ENCODE data around the gene RBFOX2. TPM values are rescaled to one million over a fixed set of nuclear protein-coding genes. Genes with fewer than 3 reads are reported as not detected.

RBFOX2 gene
- total and polyA plus RNA-seq, 2 donors (not counting 1 experiment from before 2014, with no cell fraction given): 173 to 190 TPM

DNA sequence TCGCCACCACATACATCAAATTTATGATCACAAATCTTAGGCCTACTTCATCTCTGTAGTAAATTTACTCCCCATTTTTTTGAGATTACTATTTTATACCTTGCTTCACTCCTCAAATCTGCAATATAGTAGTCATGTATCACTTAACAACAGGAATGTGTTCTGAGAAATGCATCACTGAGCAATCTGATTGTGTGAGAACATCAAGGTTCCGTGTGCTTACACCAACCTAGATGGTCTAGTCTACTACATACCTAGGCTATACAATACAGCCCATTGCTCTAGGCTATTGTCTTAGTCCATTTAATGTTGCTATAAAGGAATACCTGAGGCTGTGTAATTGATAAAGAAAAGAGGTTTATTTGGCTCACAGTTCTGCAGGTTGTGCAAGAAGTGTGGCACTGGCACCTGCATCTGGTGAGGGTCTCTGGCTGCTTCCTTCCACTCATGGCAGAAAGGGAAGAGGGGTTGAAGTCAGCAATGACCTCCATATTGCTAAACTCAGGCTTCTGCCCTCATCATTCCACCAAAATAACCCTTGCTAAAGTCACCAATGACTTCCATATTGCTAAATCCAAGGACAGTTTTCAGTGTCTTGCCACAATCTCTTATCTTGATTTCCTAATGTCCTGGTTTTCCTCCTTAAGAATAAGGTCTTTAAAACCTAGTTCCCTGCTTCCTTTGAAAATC, 140.3 kb downstream of the RBFOX2 start:
- H3K4me1 ChIP-seq (ENCODE audit: control insufficient read depth, extremely low read depth, insufficient read depth, low read length): peaks cover 4% of the 10 kb centered on the region
- H3K27ac ChIP-seq (ENCODE audit: insufficient read depth, low read length): no peak overlapping the region
- H4K20me1 ChIP-seq (ENCODE audit: control insufficient read depth, extremely low read depth, insufficient read depth, low read length): no peaks in the 10 kb centered on the region
- no peaks in the 10 kb centered on the region for H3K36me3 ChIP-seq (ENCODE audit: control insufficient read depth, insufficient read depth, low read length)
- DNase-seq (ENCODE audit: low read depth in 2 of 2): peak in 1 of 2 donors; percentile 50
- H2AFZ ChIP-seq (ENCODE audit: low read length): no peak overlapping the region
- H3K4me2 ChIP-seq (ENCODE audit: extremely low read depth, insufficient read depth, low read length): no peak overlapping the region
- TF ChIP-seq, protein P1, sequence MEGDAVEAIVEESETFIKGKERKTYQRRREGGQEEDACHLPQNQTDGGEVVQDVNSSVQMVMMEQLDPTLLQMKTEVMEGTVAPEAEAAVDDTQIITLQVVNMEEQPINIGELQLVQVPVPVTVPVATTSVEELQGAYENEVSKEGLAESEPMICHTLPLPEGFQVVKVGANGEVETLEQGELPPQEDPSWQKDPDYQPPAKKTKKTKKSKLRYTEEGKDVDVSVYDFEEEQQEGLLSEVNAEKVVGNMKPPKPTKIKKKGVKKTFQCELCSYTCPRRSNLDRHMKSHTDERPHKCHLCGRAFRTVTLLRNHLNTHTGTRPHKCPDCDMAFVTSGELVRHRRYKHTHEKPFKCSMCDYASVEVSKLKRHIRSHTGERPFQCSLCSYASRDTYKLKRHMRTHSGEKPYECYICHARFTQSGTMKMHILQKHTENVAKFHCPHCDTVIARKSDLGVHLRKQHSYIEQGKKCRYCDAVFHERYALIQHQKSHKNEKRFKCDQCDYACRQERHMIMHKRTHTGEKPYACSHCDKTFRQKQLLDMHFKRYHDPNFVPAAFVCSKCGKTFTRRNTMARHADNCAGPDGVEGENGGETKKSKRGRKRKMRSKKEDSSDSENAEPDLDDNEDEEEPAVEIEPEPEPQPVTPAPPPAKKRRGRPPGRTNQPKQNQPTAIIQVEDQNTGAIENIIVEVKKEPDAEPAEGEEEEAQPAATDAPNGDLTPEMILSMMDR (conservative IDR thresholded peaks at IDR 0.05 in 1 of 2, IDR thresholded peaks at IDR 0.05 in 1 of 2; ENCODE audit: low read depth in 1 of 2, low read length in 2 of 2): no peak
- no peak for TF ChIP-seq EZH2 (IDR thresholded peaks at IDR 0.05; ENCODE audit: low read length, missing control alignments)
- H3K9ac ChIP-seq (ENCODE audit: insufficient read depth, low read length): no peak overlapping the region
- H3K79me2 ChIP-seq (ENCODE audit: control insufficient read depth, insufficient read depth, low read length): peaks cover 38% of the 10 kb centered on the region
- no peak overlapping the region for H3K4me3 ChIP-seq (replicated peaks in 1 of 4; ENCODE audit: control extremely low read depth in 1 of 4, insufficient read depth in 1 of 4, low read depth in 3 of 4, low read length in 4 of 4)
- no peaks in the 10 kb centered on the region for H3K27me3 ChIP-seq (ENCODE audit: control insufficient read depth, insufficient read depth, low read length)
- H3K9me3 ChIP-seq (ENCODE audit: control insufficient read depth, insufficient read depth, low read depth, low read length): no peaks in the 10 kb centered on the region

DNA sequence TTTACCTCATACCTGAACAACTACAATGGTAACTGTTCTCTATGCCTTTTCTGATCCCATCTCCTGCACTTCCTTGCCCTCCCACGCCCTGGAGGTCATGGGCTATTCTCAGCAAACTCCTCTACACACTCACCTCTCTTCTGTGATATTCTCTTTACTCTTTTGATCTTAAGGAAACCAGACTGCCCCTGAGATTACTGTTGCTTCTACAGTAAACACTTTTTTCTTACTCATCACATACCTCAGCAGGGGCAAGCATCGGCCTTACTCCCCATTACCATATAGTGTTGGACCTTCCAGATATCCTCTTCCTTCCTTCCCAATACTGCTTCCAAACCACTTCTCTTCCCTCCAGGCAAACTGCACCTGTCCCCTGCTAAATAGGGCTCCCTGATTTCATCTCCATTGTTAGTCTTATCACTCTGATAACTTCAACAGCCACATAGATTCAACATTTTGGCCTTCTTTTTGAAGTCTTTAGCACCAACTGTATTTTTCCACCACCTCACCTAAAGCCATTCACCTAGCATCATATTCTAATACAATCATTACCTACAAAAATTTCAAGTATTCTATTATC, 141.2 kb downstream of the RBFOX2 start:
- Histone ChIP-seq H3K4me2 (ENCODE audit: extremely low read depth, insufficient read depth, low read length) (no peak overlapping the region), H2AFZ (ENCODE audit: low read length) (no peak overlapping the region), H3K4me1 (ENCODE audit: control insufficient read depth, extremely low read depth, insufficient read depth, low read length) (peaks cover 9% of the 10 kb centered on the region), H3K36me3 (ENCODE audit: control insufficient read depth, insufficient read depth, low read length) (no peaks in the 10 kb centered on the region), H3K27ac (ENCODE audit: insufficient read depth, low read length) (no peak overlapping the region), H4K20me1 (ENCODE audit: control insufficient read depth, extremely low read depth, insufficient read depth, low read length) (no peaks in the 10 kb centered on the region), H3K79me2 (ENCODE audit: control insufficient read depth, insufficient read depth, low read length) (peaks cover 34% of the 10 kb centered on the region), H3K9me3 (ENCODE audit: control insufficient read depth, insufficient read depth, low read depth, low read length) (no peaks in the 10 kb centered on the region), H3K9ac (ENCODE audit: insufficient read depth, low read length) (no peak overlapping the region), H3K4me3 (replicated peaks in 1 of 4; ENCODE audit: control extremely low read depth in 1 of 4, insufficient read depth in 1 of 4, low read depth in 3 of 4, low read length in 4 of 4) (no peak overlapping the region), H3K27me3 (ENCODE audit: control insufficient read depth, insufficient read depth, low read length) (no peaks in the 10 kb centered on the region)
- peak in 1 of 2 donors; percentile 65 for DNase-seq (ENCODE audit: low read depth in 2 of 2)
- no peak for TF ChIP-seq EZH2 (IDR thresholded peaks at IDR 0.05; ENCODE audit: low read length, missing control alignments)
- TF ChIP-seq, protein P1 (conservative IDR thresholded peaks at IDR 0.05 in 1 of 2, IDR thresholded peaks at IDR 0.05 in 1 of 2; ENCODE audit: low read depth in 1 of 2, low read length in 2 of 2): no peak

DNA sequence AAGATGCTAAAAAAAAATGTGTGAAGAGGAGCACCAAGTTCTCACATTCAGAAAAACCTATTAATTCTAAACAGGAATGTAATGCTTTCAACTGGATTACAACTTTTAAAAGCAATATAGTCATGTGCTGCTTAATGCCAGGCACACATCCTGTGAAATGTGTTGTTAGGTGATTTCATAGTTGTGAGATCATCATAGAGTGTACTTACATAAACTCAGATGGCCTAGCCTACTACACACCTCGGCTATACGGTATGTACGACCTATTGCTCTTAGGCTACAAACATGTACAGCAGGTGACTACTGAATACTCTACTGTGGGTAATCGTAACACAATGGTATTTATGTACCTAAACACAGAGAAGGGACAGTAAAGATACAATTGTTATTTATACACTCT, 142.3 kb downstream of the RBFOX2 start:
- no peaks in the 10 kb centered on the region for H4K20me1 ChIP-seq (ENCODE audit: control insufficient read depth, extremely low read depth, insufficient read depth, low read length)
- H3K27me3 ChIP-seq (ENCODE audit: control insufficient read depth, insufficient read depth, low read length): no peaks in the 10 kb centered on the region
- no peak overlapping the region for H3K4me2 ChIP-seq (ENCODE audit: extremely low read depth, insufficient read depth, low read length)
- H3K4me1 ChIP-seq (ENCODE audit: control insufficient read depth, extremely low read depth, insufficient read depth, low read length): peaks cover 11% of the 10 kb centered on the region
- H3K9ac ChIP-seq (ENCODE audit: insufficient read depth, low read length): no peak overlapping the region
- H2AFZ ChIP-seq (ENCODE audit: low read length): no peak overlapping the region
- no peaks in the 10 kb centered on the region for H3K9me3 ChIP-seq (ENCODE audit: control insufficient read depth, insufficient read depth, low read depth, low read length)
- no peak for DNase-seq (ENCODE audit: low read depth in 2 of 2)
- no peak overlapping the region for H3K27ac ChIP-seq (ENCODE audit: insufficient read depth, low read length)
- H3K79me2 ChIP-seq (ENCODE audit: control insufficient read depth, insufficient read depth, low read length): peaks cover 34% of the 10 kb centered on the region
- no peaks in the 10 kb centered on the region for H3K36me3 ChIP-seq (ENCODE audit: control insufficient read depth, insufficient read depth, low read length)
- no peak for TF ChIP-seq EZH2 (IDR thresholded peaks at IDR 0.05; ENCODE audit: low read length, missing control alignments)
- no peak overlapping the region for H3K4me3 ChIP-seq (replicated peaks in 1 of 4; ENCODE audit: control extremely low read depth in 1 of 4, insufficient read depth in 1 of 4, low read depth in 3 of 4, low read length in 4 of 4)

Measured in fibroblast of lung (primary cell).